ENCODE results near the gene CNTN4.

The CNTN4 gene

GRCh38 chr3:2976212-2976611, 877.5 kb downstream of the CNTN4 start:
- H3K27ac ChIP-seq (replicated peaks; ENCODE audit: low read length) = no peak overlapping the region
- H3K23ac ChIP-seq (ENCODE audit: low read depth, low read length, poor library complexity) = no peak overlapping the region
- no peak overlapping the region for H3K4ac ChIP-seq (ENCODE audit: low read length)
- no peak for DNase-seq (ENCODE audit: low spot score)
- H2AK5ac ChIP-seq (ENCODE audit: low read depth, low read length) = no peak overlapping the region
- H2BK5ac ChIP-seq (ENCODE audit: low read length) = no peak overlapping the region
- H3K18ac ChIP-seq (ENCODE audit: low read length) = no peak overlapping the region
- no peak overlapping the region for H3K9ac ChIP-seq (ENCODE audit: low read depth, low read length, poor library complexity)
- H2BK15ac ChIP-seq (ENCODE audit: low read length) = no peak overlapping the region
- H2BK120ac ChIP-seq (ENCODE audit: low read depth, low read length) = no peak overlapping the region
- no peak overlapping the region for H3K14ac ChIP-seq (ENCODE audit: low read length)
- no peak overlapping the region for H4K91ac ChIP-seq (ENCODE audit: low read depth, low read length, poor library complexity)
- H3K4me1 ChIP-seq (ENCODE audit: control insufficient read depth in 2 of 2, insufficient read depth in 1 of 2, low read depth in 1 of 2, low read length in 2 of 2) = peaks cover 0 to 3% of the 10 kb centered on the region in 2 donors
- H2AFZ ChIP-seq (ENCODE audit: low read length) = no peak overlapping the region
- no CpG with 5 or more reads among the region's 3 CpGs for WGBS, 2 donors (ENCODE audit: extremely low coverage in 2 of 2, insufficient read length in 2 of 2, insufficient replicate concordance in 1 of 2)
- no peaks in the 10 kb centered on the region for H3K79me1 ChIP-seq (ENCODE audit: low read depth, low read length)
- H3K4me2 ChIP-seq (ENCODE audit: insufficient read depth, low read length, poor library complexity, severe bottlenecking) = no peak overlapping the region
- no peaks in the 10 kb centered on the region for H3K27me3 ChIP-seq (ENCODE audit: control insufficient read depth in 3 of 3, insufficient read depth in 3 of 3, low read depth in 1 of 3, low read length in 3 of 3)
- H3K9me3 ChIP-seq (replicated peaks in 1 of 2; ENCODE audit: control insufficient read depth in 2 of 2, insufficient read depth in 1 of 2, low read depth in 1 of 2, low read length in 2 of 2) = no peaks in the 10 kb centered on the region
- no peak overlapping the region for H3K4me3 ChIP-seq (ENCODE audit: low read length in 2 of 2)
- H2BK12ac ChIP-seq (ENCODE audit: low read length) = no peak overlapping the region
- H3K36me3 ChIP-seq (replicated peaks in 1 of 2; ENCODE audit: control insufficient read depth in 2 of 2, insufficient read depth in 2 of 2, low read length in 2 of 2) = no peaks in the 10 kb centered on the region
- no peak overlapping the region for H4K8ac ChIP-seq (ENCODE audit: low read depth, low read length)

- H2AK5ac ChIP-seq (ENCODE audit: low read depth, low read length) = no peak overlapping the region
- H2BK15ac ChIP-seq (ENCODE audit: low read length) = no peak overlapping the region
- H3K79me1 ChIP-seq (ENCODE audit: low read depth, low read length) = no peaks in the 10 kb centered on the region
- H3K23ac ChIP-seq (ENCODE audit: low read depth, low read length, poor library complexity) = no peak overlapping the region
- no CpG with 5 or more reads among the region's 1 CpG for WGBS, 2 donors (ENCODE audit: extremely low coverage in 2 of 2, insufficient read length in 2 of 2, insufficient replicate concordance in 1 of 2)
- H2BK5ac ChIP-seq (ENCODE audit: low read length) = no peak overlapping the region
- H3K27ac ChIP-seq (replicated peaks; ENCODE audit: low read length) = no peak overlapping the region
- no peaks in the 10 kb centered on the region for H3K27me3 ChIP-seq (ENCODE audit: control insufficient read depth in 3 of 3, insufficient read depth in 3 of 3, low read depth in 1 of 3, low read length in 3 of 3)
- no peak overlapping the region for H3K4me2 ChIP-seq (ENCODE audit: insufficient read depth, low read length, poor library complexity, severe bottlenecking)
- no peaks in the 10 kb centered on the region for H3K9me3 ChIP-seq (replicated peaks in 1 of 2; ENCODE audit: control insufficient read depth in 2 of 2, insufficient read depth in 1 of 2, low read depth in 1 of 2, low read length in 2 of 2)
- DNase-seq (ENCODE audit: low spot score) = no peak
- no peak overlapping the region for H3K9ac ChIP-seq (ENCODE audit: low read depth, low read length, poor library complexity)
- no peak overlapping the region for H2AFZ ChIP-seq (ENCODE audit: low read length)
- no peak overlapping the region for H4K8ac ChIP-seq (ENCODE audit: low read depth, low read length)
- no peak overlapping the region for H4K91ac ChIP-seq (ENCODE audit: low read depth, low read length, poor library complexity)
- no peak overlapping the region for H3K14ac ChIP-seq (ENCODE audit: low read length)
- H3K4me3 ChIP-seq (ENCODE audit: low read length in 2 of 2) = no peak overlapping the region
- H3K4me1 ChIP-seq (ENCODE audit: control insufficient read depth in 2 of 2, insufficient read depth in 1 of 2, low read depth in 1 of 2, low read length in 2 of 2) = peaks cover 0 to 3% of the 10 kb centered on the region in 2 donors
- no peak overlapping the region for H3K4ac ChIP-seq (ENCODE audit: low read length)
- H3K18ac ChIP-seq (ENCODE audit: low read length) = no peak overlapping the region
- no peaks in the 10 kb centered on the region for H3K36me3 ChIP-seq (replicated peaks in 1 of 2; ENCODE audit: control insufficient read depth in 2 of 2, insufficient read depth in 2 of 2, low read length in 2 of 2)
- no peak overlapping the region for H2BK120ac ChIP-seq (ENCODE audit: low read depth, low read length)
- H2BK12ac ChIP-seq (ENCODE audit: low read length) = no peak overlapping the region
These were observed 878.1 kb downstream of the CNTN4 start for GRCh38 chr3:2976796-2977195.

GRCh38 chr3:2978977-2979732, 880.5 kb downstream of the CNTN4 start:
- no peak overlapping the region for H3K4ac ChIP-seq (ENCODE audit: low read length)
- H4K91ac ChIP-seq (ENCODE audit: low read depth, low read length, poor library complexity) = no peak overlapping the region
- H3K27me3 ChIP-seq (ENCODE audit: control insufficient read depth in 3 of 3, insufficient read depth in 3 of 3, low read depth in 1 of 3, low read length in 3 of 3) = no peaks in the 10 kb centered on the region
- H3K79me1 ChIP-seq (ENCODE audit: low read depth, low read length) = no peaks in the 10 kb centered on the region
- H2AFZ ChIP-seq (ENCODE audit: low read length) = no peak overlapping the region
- H4K8ac ChIP-seq (ENCODE audit: low read depth, low read length) = no peak overlapping the region
- no peaks in the 10 kb centered on the region for H3K9me3 ChIP-seq (replicated peaks in 1 of 2; ENCODE audit: control insufficient read depth in 2 of 2, insufficient read depth in 1 of 2, low read depth in 1 of 2, low read length in 2 of 2)
- peaks cover 0 to 3% of the 10 kb centered on the region in 2 donors for H3K4me1 ChIP-seq (ENCODE audit: control insufficient read depth in 2 of 2, insufficient read depth in 1 of 2, low read depth in 1 of 2, low read length in 2 of 2)
- DNase-seq (ENCODE audit: low spot score) = no peak
- WGBS, 2 donors (ENCODE audit: extremely low coverage in 2 of 2, insufficient read length in 2 of 2, insufficient replicate concordance in 1 of 2) = no CpG with 5 or more reads among the region's 9 CpGs
- H3K9ac ChIP-seq (ENCODE audit: low read depth, low read length, poor library complexity) = no peak overlapping the region
- H2AK5ac ChIP-seq (ENCODE audit: low read depth, low read length) = no peak overlapping the region
- H3K14ac ChIP-seq (ENCODE audit: low read length) = no peak overlapping the region
- no peak overlapping the region for H3K18ac ChIP-seq (ENCODE audit: low read length)
- no peak overlapping the region for H3K4me3 ChIP-seq (ENCODE audit: low read length in 2 of 2)
- no peak overlapping the region for H2BK120ac ChIP-seq (ENCODE audit: low read depth, low read length)
- no peak overlapping the region for H3K27ac ChIP-seq (replicated peaks; ENCODE audit: low read length)
- no peak overlapping the region for H2BK12ac ChIP-seq (ENCODE audit: low read length)
- H3K23ac ChIP-seq (ENCODE audit: low read depth, low read length, poor library complexity) = no peak overlapping the region
- H2BK5ac ChIP-seq (ENCODE audit: low read length) = no peak overlapping the region
- no peaks in the 10 kb centered on the region for H3K36me3 ChIP-seq (replicated peaks in 1 of 2; ENCODE audit: control insufficient read depth in 2 of 2, insufficient read depth in 2 of 2, low read length in 2 of 2)
- H2BK15ac ChIP-seq (ENCODE audit: low read length) = no peak overlapping the region
- no peak overlapping the region for H3K4me2 ChIP-seq (ENCODE audit: insufficient read depth, low read length, poor library complexity, severe bottlenecking)

GRCh38 chr3:2984005-2984830, 885.6 kb downstream of the CNTN4 start:
- H3K9me3 ChIP-seq (replicated peaks in 1 of 2; ENCODE audit: control insufficient read depth in 2 of 2, insufficient read depth in 1 of 2, low read depth in 1 of 2, low read length in 2 of 2) = no peaks in the 10 kb centered on the region

More at GRCh38 chr3:2984005-2984830, 885.6 kb downstream of the CNTN4 start:
- no peak overlapping the region for H3K18ac ChIP-seq (ENCODE audit: low read length)
- DNase-seq (ENCODE audit: low spot score) = no peak
- no peaks in the 10 kb centered on the region for H3K27me3 ChIP-seq (ENCODE audit: control insufficient read depth in 3 of 3, insufficient read depth in 3 of 3, low read depth in 1 of 3, low read length in 3 of 3)
- no peak overlapping the region for H2AK5ac ChIP-seq (ENCODE audit: low read depth, low read length)
- H3K4ac ChIP-seq (ENCODE audit: low read length) = no peak overlapping the region
- H2AFZ ChIP-seq (ENCODE audit: low read length) = no peak overlapping the region
- no peaks in the 10 kb centered on the region for H3K4me1 ChIP-seq (ENCODE audit: control insufficient read depth in 2 of 2, insufficient read depth in 1 of 2, low read depth in 1 of 2, low read length in 2 of 2)
- WGBS, 2 donors (ENCODE audit: extremely low coverage in 2 of 2, insufficient read length in 2 of 2, insufficient replicate concordance in 1 of 2) = no CpG with 5 or more reads among the region's 7 CpGs
- H2BK120ac ChIP-seq (ENCODE audit: low read depth, low read length) = no peak overlapping the region
- H3K9ac ChIP-seq (ENCODE audit: low read depth, low read length, poor library complexity) = no peak overlapping the region
- H3K27ac ChIP-seq (replicated peaks; ENCODE audit: low read length) = no peak overlapping the region
- H3K23ac ChIP-seq (ENCODE audit: low read depth, low read length, poor library complexity) = no peak overlapping the region
- H2BK5ac ChIP-seq (ENCODE audit: low read length) = no peak overlapping the region
- H3K36me3 ChIP-seq (replicated peaks in 1 of 2; ENCODE audit: control insufficient read depth in 2 of 2, insufficient read depth in 2 of 2, low read length in 2 of 2) = no peaks in the 10 kb centered on the region
- no peak overlapping the region for H3K14ac ChIP-seq (ENCODE audit: low read length)
- no peak overlapping the region for H2BK15ac ChIP-seq (ENCODE audit: low read length)
- no peak overlapping the region for H3K4me2 ChIP-seq (ENCODE audit: insufficient read depth, low read length, poor library complexity, severe bottlenecking)
- H3K79me1 ChIP-seq (ENCODE audit: low read depth, low read length) = no peaks in the 10 kb centered on the region
- no peak overlapping the region for H4K91ac ChIP-seq (ENCODE audit: low read depth, low read length, poor library complexity)
- H4K8ac ChIP-seq (ENCODE audit: low read depth, low read length) = no peak overlapping the region
- no peak overlapping the region for H2BK12ac ChIP-seq (ENCODE audit: low read length)
- no peak overlapping the region for H3K4me3 ChIP-seq (ENCODE audit: low read length in 2 of 2)

All from neuronal stem cell (in vitro differentiated cells).